Right renal cortex interstitium (tissue), 3 donors: ENCODE measurements around the gene NIPAL3. TPM values are rescaled to one million over a fixed set of nuclear protein-coding genes. Genes with fewer than 3 reads are reported as not detected.
"Not testable (repeated sequence)": the region's sequence is repeated elsewhere in the genome, so short reads cannot be mapped to it uniquely, and the experiment has no call there.

Experiments used
- DNase-seq, 3 donors: peaks; one replicate each; pipeline ENCODE4 v3.0.0-alpha.2; 2013; ENCODE audit warnings: low read depth in 3 of 3, low spot score in 2 of 3
- polyA plus RNA-seq, 3 donors: library from polyadenylated mRNA; unstranded; fragments of 120-200 nt; gene quantifications; one replicate each; pipeline ENCODE4 v1.2.1, GENCODE V29; 2013; ENCODE audit not compliant: insufficient read length in 3 of 3

The NIPAL3 gene
- polyA plus RNA-seq, 3 donors: 21.5 to 24.3 (median 23.1) TPM

DNA sequence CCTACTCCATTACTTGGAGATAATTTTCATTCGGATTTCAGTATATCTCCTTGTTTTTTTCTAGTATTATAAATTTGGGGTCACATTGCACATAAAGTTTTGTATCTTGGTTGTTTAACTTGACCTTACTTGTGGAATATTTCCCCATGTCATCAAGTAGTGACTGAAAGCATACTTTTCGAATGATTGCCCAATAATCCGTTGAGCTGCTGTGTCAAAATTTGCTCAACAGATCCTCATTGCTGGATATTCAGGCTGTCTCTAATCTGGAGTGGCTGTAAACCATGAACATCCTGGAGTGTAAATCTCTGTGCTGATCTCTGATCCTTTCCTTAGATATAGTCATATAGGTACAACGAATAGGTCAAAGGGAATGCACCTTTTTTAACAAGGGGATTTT lies 4.9 kb downstream of the NIPAL3 start:
- no peak for DNase-seq

DNA sequence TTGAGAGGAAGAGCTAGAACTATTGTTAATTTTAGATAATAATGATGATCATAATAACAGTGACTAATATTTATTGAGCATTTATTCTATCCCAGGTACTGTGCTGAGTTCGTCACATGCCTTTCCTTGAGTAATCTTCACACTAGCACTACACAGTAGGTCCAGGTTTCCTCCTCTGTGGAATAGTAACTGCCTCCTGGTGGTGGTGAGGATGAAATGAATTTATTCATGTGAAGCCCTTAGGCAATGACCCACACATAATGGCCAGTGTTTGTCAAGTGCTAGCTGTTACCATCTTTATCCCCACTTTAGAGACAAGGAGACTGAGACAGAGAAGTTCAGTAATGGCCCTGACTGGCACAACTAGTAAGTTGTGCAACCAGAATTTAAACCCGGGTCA lies 5.9 kb downstream of the NIPAL3 start:
- no peak for DNase-seq

DNA sequence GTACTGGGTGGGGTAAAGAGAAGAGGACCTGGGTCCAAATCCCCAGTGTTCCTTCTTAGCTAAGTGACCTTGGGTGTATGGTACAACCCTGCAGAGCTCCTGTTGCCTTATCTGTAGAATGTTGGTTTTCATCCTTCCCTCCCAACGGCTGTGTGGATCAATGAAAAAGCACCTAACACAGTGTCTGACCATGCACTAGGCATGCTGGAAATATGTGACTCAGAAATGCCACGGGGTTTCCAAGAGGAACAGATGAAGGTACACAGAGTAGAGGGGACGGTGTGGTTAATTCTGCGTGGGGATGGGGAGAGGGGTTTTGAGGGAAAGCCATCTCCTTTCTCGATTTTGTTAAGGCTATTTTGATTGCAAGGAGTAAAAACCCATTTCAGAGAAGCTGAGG lies 8.6 kb downstream of the NIPAL3 start:
- no peak for DNase-seq

DNA sequence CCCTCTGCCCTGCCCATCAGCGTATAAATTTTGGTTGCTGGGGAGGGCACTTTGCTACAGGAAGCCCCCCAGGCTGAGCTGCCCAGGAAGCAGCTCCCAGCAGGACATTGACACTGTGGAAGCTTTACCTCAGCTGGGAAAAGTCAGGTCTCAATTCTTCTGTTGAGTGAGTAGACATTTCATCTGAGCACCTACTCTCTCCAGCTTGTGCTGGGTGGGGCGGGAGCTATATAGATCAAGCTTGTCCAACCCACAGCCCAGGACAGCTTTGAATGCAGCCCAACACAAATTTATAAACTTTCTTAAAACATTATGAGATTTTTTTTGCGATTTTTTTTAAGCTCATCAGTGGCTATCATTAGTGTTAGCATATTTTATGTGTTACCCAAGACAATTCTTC lies 9.4 kb downstream of the NIPAL3 start:
- no peak for DNase-seq

DNA sequence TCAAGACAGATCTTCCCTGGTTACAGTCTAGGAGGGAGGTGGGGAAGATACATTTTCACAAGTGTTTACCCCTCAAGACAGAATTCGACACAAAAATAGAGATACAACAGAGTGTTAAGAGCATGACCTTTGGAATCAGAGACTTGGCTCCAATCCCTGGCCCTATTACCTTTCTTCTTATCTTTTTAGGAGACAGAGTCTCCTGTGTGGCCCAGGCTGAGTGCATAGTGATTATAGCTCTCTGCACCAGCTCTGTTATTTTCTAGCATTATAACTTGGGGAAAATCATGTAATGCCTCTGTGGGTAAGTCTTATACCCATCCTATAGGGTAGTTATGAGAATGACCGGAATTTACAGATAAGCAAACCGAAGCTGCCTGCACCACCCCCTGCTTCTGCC lies 9.8 kb downstream of the NIPAL3 start:
- DNase-seq: no peak

DNA sequence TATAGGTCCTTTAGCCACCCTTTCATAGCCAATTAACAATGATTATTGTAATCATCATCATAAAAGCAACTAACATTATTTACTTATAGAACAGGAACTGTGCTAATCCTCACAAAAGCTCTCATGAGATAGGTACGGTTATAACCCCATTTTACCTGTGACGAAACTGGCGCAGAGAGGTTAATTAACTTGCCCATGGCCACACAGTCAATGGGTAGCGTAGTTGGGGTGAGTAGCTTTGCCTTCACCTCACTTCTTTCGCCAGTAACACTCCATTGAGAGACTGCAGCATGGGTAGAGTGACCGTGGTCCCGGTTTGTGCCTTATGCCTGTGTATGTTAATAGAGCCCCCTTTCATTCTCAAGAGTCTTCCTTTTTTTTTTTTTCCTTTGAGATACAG lies 10.3 kb downstream of the NIPAL3 start:
- DNase-seq: no peak

DNA sequence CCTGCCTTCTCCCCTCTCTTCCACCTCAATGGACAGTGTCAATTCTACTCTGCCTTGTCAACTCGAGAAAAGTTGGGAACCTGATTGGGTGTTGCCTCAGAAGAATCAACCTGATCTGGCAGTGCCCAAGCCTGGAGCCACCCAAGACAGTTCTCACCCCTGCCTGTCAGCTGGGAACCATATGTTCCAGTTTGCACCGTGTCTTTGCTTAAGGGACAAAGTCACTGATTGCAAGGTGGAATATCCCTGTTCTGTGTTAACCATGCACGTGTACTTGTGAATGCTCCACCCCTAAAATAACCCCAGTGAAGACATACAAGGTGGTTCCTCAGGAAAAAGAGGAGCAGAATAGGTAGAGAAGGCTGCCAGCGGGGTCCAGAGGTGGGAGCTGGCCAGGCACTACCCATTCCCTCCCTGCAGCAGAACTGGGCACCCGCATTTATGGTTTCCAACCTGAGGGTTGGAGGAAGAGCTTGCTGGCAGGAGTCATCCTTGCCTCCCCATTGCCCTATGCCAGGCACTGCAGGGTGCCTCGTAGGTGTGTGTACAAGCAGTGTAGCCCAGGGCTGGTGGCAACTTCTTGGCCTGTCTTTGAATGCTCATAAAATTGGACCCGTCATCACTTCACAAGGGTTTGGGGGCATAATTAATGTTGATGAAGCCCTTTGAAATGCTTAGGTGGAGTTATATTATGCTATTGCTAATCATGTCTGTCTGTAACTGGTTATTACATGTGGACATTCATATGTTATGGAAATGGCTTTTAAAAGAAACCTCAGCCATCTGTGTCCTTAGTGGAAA lies 11.3 kb downstream of the NIPAL3 start:
- DNase-seq: no peak

DNA sequence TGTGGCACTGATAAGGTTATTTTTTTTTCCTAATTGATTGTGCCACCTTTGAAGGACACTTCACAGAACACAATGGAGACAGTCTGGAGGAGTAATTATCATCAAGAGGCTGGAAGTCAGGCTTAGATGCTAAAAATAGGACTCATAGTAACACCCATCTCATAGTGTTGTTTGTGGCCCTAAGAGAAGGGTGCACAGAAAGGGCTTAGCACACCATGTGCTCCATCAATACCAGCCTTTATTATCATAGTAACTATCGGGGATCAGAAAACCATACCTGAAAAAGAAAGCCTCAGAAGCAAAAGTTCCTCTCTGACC lies 11.9 kb downstream of the NIPAL3 start:
- no peak for DNase-seq

DNA sequence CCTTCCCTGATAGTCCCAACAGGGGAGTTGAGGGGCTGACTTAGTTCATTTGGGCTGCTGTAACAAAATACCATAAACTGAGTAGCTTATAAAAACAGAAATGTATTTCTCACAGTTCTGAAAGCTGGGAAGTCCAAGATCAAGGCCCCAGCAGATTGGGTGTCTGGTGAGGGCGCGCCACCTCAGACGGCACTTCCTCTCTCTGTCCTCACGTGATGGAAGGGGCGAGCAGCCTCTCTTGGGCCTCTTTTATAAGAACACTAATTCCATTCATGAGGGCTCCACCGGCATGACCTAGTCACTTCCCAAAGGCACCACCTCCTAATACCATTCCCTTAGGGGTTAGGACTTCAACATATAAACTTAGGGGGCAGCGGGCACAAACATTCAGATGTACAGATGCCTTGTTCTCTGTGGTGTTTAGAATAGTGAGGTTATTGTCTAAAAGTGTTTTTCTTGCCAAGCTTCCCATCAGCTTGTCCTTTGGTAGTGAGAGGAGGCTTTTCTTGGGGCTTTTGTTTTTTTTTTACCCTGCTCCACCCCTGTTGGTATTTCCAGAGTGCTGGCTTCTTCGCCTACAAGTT lies 20.3 kb downstream of the NIPAL3 start:
- DNase-seq: no peak

DNA sequence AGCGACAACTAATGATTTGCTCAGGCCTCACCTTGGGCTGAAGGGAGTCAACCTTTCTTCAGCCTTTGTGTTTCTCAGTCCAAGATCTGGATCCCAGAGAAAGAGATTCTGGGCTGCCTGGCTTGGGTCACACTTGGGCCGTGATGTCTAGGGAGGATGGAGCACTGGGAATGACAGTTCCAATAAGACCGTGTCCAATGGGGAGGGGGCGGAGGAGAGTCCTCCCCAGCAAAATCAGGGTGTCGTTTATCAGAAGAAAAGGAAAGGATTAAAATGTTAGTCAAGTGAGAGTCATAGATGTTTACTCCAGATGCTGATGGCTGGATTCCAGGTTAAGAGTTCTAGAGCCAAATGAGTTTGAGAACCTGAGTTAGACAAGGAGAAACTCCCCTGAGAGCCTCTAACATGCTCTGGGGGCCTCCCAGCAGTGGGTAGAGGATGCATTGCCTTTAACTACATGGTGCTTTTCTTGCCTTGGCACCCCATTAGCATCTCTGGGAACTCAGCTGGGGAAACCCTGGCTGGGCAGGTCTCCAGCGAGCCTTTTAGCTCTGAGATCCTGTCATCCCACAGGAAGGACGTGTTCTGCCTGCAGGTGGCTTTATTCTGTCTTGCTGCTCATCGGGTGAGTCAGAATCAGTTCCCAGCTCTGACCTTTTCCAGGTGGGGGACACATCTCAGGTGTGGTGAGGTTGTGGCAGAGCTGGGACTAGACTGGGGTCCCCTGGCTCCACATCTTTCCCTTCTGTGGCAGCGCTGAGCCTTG lies 22.2 kb downstream of the NIPAL3 start:
- DNase-seq: no peak

DNA sequence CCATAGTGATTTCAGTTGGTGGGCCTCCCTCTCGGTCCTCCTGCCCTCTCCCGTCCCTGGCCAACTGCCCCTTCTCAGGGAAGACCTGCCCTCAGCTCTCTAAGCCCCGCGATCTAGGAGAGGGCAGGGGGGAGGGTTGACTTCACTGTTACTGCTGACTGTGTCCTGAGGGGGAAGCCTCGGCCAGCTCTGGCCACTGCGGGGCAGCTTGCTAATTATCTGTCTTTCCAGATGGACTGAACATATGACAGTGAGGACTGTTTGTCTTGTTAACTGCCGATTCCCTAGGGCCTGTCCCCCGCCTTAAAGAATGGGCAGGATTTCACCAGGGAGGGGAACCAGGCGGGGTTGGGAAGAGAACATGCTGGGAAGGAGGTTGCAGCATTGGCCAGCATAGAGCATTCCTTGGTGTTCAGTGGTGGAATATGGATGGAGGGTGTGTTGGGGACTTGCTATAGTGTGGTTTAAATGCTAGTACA lies 22.9 kb downstream of the NIPAL3 start:
- DNase-seq: no peak

DNA sequence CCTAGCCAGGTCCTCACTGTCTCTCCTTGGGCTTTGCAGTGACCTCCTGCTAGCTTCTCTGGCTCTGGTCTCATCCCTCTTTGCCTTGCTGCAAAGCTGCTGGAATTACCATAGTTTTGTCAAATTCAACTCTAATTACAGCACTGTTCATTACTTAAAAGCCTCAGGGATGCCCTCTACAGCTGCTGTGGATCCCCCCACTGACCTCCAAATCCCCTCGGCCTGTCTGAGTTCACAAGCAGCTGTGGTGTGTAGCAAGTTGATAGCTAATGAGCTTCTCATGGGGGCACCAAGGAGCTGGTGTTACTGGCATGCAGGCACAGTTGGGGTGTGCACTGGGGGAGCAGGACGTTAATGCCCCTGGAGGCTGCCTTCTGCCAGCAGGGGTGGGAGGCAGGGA lies 24.8 kb downstream of the NIPAL3 start:
- no peak for DNase-seq

DNA sequence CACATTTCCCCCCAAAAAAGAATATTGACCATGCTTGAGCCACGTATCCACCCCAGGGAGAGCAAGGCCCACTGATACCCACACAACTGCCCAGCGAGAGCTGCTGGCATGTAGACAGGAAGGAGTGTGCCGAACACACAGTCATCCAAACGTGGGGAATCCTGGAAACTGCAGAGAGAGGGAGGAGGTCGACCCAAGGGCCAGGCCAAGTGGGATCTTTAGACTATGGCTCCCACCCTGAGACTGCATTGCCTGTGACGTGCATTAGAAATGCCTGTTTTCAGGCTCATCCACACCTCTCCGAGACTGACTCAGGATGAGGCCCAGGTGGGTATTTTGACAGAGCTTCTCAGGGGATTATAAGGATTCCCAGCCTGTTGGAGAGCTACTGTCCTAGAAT lies 25.9 kb downstream of the NIPAL3 start:
- DNase-seq: no peak

DNA sequence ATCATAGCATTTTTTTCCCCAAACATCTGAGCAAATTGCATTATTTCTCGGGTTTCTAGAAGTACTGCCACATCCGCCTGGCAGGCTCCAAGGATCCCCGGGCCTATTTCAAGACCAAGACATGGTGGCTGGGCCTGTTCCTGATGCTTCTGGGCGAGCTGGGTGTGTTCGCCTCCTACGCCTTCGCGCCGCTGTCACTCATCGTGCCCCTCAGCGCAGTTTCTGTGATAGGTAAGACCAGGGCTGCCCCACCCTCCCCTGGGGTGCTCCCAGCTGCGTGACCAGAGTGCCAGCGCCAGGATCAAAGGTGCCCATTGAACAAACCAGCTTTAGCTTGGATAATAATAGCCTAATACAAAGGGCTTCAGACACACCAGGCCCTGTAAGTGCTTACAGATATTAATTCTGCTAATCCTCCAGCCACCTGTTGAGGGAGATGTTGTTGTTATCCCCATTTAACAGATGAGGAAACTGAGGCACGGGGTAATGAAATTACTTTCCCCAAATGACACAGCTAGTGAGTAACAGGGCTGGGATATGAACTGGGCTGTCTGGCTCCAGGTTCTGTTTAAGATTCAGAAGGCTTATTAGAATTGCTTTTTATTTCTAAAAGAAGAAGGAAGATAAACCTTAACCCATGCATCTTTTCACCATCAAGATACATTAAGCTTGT lies 26.5 kb downstream of the NIPAL3 start:
- DNase-seq: no peak

DNA sequence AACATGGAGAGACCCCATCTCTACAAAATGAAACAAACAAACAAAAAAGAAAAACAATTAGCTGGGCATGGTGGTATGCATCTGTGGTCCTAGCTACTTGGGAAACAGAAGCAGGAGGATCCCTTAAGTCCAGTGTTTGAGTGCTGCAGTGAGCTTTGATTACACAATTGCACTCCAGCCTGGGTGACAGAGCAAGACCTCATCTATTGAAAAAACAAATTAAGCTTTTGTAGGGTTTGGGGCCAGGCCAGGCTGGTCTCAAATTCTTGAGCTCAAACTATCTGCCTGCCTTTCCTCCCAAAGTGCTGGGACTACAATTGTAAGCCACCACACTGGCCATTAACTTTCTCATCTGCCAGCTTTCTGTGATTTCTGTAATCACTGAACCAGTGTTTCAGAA lies 27.2 kb downstream of the NIPAL3 start:
- DNase-seq: no peak

DNA sequence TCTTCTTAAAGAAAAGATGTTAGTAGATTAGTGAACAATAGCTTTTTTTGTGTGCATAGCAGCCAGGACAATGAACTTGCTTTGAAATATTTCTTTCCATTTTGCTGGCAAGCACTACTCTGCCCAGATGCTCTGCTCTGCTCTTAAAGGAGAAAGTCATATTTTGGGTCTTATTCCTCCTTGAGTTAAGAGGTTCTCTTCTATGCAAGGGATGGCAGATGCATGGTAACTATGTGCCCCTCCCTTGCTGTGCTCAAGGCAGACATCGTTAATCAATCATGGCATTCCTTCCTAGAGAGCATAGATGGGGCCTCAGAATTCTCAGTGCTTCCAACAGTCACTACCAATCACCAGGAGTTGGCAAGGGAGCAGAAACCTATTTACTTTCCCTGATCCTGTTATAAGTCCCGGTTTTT lies 27.6 kb downstream of the NIPAL3 start:
- DNase-seq: no peak

DNA sequence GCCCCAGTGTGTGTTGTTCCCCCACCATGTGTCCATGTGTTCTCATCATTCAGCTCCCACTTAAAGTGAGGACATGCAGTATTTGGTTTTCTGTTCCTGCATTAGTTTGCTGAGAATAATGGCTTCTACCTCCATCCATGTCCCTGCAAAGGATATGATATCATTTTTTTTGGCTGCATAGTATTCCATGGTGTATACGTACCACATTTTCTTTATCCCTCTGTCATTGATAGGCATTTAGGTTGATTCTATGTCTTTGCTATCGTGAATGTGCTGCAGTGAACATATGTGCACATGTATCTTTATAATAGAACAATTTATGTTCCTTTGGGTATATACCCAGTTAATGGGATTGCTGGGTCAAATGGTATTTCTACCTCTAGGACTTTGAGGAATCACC lies 30.8 kb downstream of the NIPAL3 start:
- not testable (repeated sequence) for DNase-seq

DNA sequence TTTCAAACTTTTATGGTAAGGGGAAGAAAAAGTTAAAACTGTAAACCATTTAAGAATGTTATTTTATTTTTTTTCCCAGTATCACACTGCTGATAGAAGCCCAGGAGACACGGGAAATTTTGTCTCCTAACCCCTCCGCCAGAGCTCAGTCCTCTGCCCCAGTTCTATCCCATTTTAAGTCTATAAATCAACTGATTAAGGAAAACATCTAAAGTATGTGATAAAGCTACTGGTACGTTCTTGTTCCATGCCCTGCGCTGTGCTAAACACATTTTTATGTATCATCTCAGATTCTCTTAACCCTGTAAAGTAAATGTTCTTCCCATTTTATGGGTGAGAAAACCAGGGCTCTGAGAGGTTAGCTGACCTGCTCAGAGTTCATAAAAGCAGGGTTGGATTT lies 34.7 kb downstream of the NIPAL3 start:
- no peak for DNase-seq

DNA sequence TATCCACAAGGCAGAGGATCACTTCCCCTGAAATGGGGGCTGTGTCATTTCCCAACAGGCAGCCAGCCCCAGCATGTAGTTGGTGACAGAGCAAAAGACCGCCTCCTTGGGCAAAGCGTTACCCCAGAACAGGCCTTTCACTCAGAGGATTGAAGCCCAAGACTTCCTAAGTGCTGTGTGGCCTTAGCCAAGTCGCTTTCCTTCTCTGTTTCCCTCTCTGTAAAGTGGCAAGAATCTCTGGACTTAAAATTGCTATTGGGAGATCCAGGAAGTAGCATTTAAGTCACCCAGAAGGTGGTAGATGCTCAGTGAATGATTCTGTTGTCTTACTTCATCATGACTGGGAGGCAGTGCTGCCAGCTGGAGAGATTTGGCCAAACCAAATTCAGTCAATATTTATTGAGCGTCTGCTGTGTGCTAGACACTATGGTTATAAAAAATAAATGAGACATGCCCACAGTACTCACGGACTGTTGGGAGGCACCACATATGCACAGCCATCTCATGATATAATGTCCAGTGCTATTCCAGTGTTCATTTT lies 35.3 kb downstream of the NIPAL3 start:
- DNase-seq: no peak

DNA sequence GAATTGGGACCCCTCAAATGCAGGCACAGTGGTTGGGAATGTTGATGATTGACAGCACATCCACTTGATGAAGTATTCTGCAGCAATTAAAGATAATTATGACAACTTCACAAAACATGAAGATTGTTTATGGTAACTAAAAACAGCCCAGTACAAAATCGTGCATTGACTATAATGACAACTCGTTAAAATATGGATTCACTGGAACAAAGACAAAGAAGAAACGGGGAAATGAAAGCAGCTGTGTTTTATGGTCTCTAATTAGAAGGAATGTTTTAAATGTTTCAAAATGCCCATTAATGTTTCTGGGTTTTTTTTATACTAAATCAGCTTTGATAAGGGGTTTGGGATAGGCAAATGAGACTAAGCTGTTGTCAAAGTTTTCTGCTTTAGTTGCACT lies 36.1 kb downstream of the NIPAL3 start:
- DNase-seq: no peak

DNA sequence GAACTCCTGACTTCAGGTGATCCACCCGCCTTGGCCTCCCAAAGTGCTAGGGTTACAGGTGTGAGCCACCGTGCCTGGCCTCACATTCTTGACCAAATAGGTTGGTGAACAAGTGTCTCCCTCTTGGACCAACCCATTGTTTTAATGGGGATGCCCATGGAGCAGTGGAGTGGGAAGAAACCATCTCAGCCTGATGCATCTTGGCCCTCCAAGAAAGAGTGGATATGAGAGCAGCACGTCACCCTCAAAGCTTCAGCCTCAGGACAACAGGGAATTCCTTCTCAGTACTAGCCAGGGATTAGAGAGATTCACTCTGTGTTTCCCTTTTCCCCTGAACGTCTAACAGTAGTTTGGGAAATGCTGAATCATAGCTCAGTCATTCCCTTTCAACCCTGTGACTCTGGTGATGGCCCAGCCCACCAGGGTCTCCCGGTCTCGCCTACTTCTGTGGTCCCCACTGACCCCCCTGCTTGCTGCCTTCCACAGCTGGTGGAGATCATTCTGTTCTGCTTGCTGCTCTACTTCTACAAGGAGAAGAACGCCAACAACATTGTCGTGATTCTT lies 37.4 kb downstream of the NIPAL3 start:
- no peak for DNase-seq
